SK-N-SH (cell line): ENCODE results near the gene ABHD12.

Experiments used
- CHD2 ChIP-seq: fragments of 150-350 bp; IDR thresholded peaks from 2 replicates; pipeline ENCODE4 v1.6.1; 2018; ENCODE audit warnings: low read length; ENCODE audit not compliant: partially characterized antibody
- CTCF ChIP-seq: fragments of 200-600 bp; sonication (generic); IDR thresholded peaks from 2 replicates; pipeline ENCODE4 v1.6.1; 2017; ENCODE audit warnings: antibody characterized with exemption, mild to moderate bottlenecking, moderate library complexity
- ELF1 ChIP-seq: IDR thresholded peaks from 2 replicates; pipeline ENCODE4 v1.4.0; 2012
- EP300 ChIP-seq, 2 experiments: IDR thresholded peaks; 2 replicates each; pipeline versions ENCODE4 v1.4.0 to v1.6.1; 2012; ENCODE audit warnings: borderline replicate concordance in 1 of 2, low read depth in 1 of 2, low read length in 1 of 2
- FOXJ3 ChIP-seq: sonication (generic); formaldehyde crosslinking; IDR thresholded peaks from 2 replicates; pipeline ENCODE4 v1.5.1; 2020; ENCODE audit warnings: mild to moderate bottlenecking, missing genetic modification reagents
- FOXM1 ChIP-seq: IDR thresholded peaks from 2 replicates; pipeline ENCODE4 v1.4.0; 2012; ENCODE audit warnings: low read depth, mild to moderate bottlenecking
- GABPA ChIP-seq: IDR thresholded peaks from 2 replicates; pipeline ENCODE4 v1.4.0; 2012; ENCODE audit warnings: low read depth, mild to moderate bottlenecking
- GATA2 ChIP-seq: sonication (generic); formaldehyde crosslinking; IDR thresholded peaks from 2 replicates; pipeline ENCODE4 v1.5.0; 2020; ENCODE audit warnings: mild to moderate bottlenecking, missing genetic modification reagents
- MXI1 ChIP-seq: IDR thresholded peaks from 2 replicates; pipeline ENCODE4 v1.6.1; 2012; ENCODE audit warnings: mild to moderate bottlenecking, low read depth, low read length, improper control_type of control experiment
- POLR2AphosphoS5 ChIP-seq: IDR thresholded peaks from 2 replicates; pipeline ENCODE4 v1.6.1; 2012; ENCODE audit warnings: low read depth, low read length
- RAD21 ChIP-seq: IDR thresholded peaks from 2 replicates; pipeline ENCODE4 v1.6.1; 2012; ENCODE audit warnings: mild to moderate bottlenecking, low read length
- RCOR1 ChIP-seq: fragments of 150-350 bp; IDR thresholded peaks from 2 replicates; pipeline ENCODE4 v1.6.1; 2017; ENCODE audit warnings: antibody characterized with exemption, low read length
- RXRA ChIP-seq: IDR thresholded peaks from 2 replicates; pipeline ENCODE4 v1.4.0; 2012; ENCODE audit warnings: low read depth, mild to moderate bottlenecking, borderline replicate concordance
- TAF1 ChIP-seq: IDR thresholded peaks from 2 replicates; pipeline ENCODE4 v1.6.1; 2012; ENCODE audit warnings: low read depth, mild to moderate bottlenecking, low read length, moderate library complexity, borderline replicate concordance

- TF ChIP-seq CTCF (no peak), CHD2 (no peak), GATA2 (no peak), FOXJ3 (no peak), FOXM1 (no peak), RAD21 (no peak), GABPA (no peak), RXRA (no peak), POLR2AphosphoS5 (no peak), ELF1 (no peak), EP300 (IDR thresholded peaks at IDR 0.05; ENCODE audit: borderline replicate concordance in 1 of 2, low read depth in 1 of 2, low read length in 1 of 2) (no peak), MXI1 (no peak), RCOR1 (no peak), TAF1 (no peak)
Measured at GRCh38 chr20:25378884-25379733, 11.5 kb downstream of the ABHD12 start.
